GM12878 (cell line): Measurements from ENCODE around the gene VSTM4. TPM values are rescaled to one million over a fixed set of nuclear protein-coding genes. Genes with fewer than 3 reads are reported as not detected.

Experiments
- ATAC-seq: fragments of 200-7000 bp; cut with Tn5 transposase; 3 replicates; pipeline ENCODE4 v1.9.1; 2020; ENCODE audit warnings: mild to moderate bottlenecking, moderate library complexity
- BruUV-seq: library from RNA; stranded (reverse); fragments of 400-500 nt; replicated peaks from 2 replicates; lab custom pipeline; 2021; lab: Mats Ljungman, UMichigan
- CTCF ChIA-PET: fragments of 300-600 bp; sonication (Branson Sonifier 250); formaldehyde crosslinking; extraction: SDS; loops from one replicate; lab custom pipeline; 2021; ENCODE audit warnings: inconsistent platforms; lab: Yijun Ruan, JAX
- POLR2A ChIA-PET: fragments of 350-600 bp; formaldehyde crosslinking; extraction: SDS; loops from one replicate; lab custom pipeline; 2021; ENCODE audit warnings: inconsistent platforms; lab: Charles Lee
- RAD21 ChIA-PET: fragments of 300-600 bp; sonication (Branson Sonifier 250); formaldehyde crosslinking; loops from one replicate; lab custom pipeline; 2023; ENCODE audit warnings: antibody characterized with exemption; ENCODE audit not compliant: unreplicated experiment; lab: Charles Lee
- SMC1A ChIA-PET: fragments of 300-600 bp; sonication (Branson Sonifier 250); formaldehyde crosslinking; loops from one replicate; lab custom pipeline; 2023; ENCODE audit not compliant: unreplicated experiment, uncharacterized antibody; lab: Charles Lee
- DNase-seq: peaks from one replicate; pipeline ENCODE4 v3.0.0-alpha.2; 2011; ENCODE audit warnings: low read depth, low spot score
- FAIRE-seq: peaks from 3 replicates; lab custom pipeline; 2011; peaks lifted over from hg19 to GRCh38; lab: Jason Lieb, UNC
- H2AFZ ChIP-seq: 2 replicates; pipeline ENCODE4 v1.6.0; 2011; ENCODE audit warnings: low read depth, low read length, control low read depth; ENCODE audit not compliant: control insufficient read depth
- H3K27ac ChIP-seq: 2 replicates; pipeline ENCODE4 v1.5.1; 2011; ENCODE audit warnings: control low read depth; ENCODE audit not compliant: control insufficient read depth, insufficient read depth
- H3K27me3 ChIP-seq, 2 experiments: replicated peaks in 1 of 2; 2 replicates each; pipeline versions ENCODE4 v1.6.0 to v1.6.1; 2011; ENCODE audit warnings: low read length in 1 of 2; ENCODE audit not compliant: control insufficient read depth in 2 of 2, insufficient read depth in 2 of 2
- H3K36me3 ChIP-seq, 2 experiments: 2 replicates each; pipeline ENCODE4 v1.5.1; 2011; ENCODE audit warnings: low read length in 1 of 2; ENCODE audit not compliant: control insufficient read depth in 2 of 2, insufficient read depth in 2 of 2
- H3K4me1 ChIP-seq: 2 replicates; pipeline ENCODE4 v1.6.1; 2011; ENCODE audit warnings: mild to moderate bottlenecking, low read length, moderate library complexity, mixed read lengths; ENCODE audit not compliant: control insufficient read depth, insufficient read depth
- H3K4me2 ChIP-seq: 2 replicates; pipeline ENCODE4 v1.6.0; 2011; ENCODE audit warnings: control low read depth; ENCODE audit not compliant: control insufficient read depth, insufficient read depth
- H3K4me3 ChIP-seq: fragments of 200-600 bp; sonication (generic); 2 replicates; pipeline ENCODE4 v1.5.1; 2016
- H3K79me2 ChIP-seq: 2 replicates; pipeline ENCODE4 v1.6.0; 2011; ENCODE audit warnings: low read length; ENCODE audit not compliant: control insufficient read depth, insufficient read depth
- H3K9ac ChIP-seq: 2 replicates; pipeline ENCODE4 v1.8.0; 2011; ENCODE audit warnings: low read length, control low read depth, mixed read lengths; ENCODE audit not compliant: control insufficient read depth, insufficient read depth
- H3K9me3 ChIP-seq: replicated peaks from 3 replicates; pipeline ENCODE4 v1.5.1; 2011; ENCODE audit warnings: mild to moderate bottlenecking, low read length; ENCODE audit not compliant: control insufficient read depth, insufficient read depth
- H4K20me1 ChIP-seq: 2 replicates; pipeline ENCODE4 v1.6.0; 2011; ENCODE audit not compliant: control insufficient read depth, insufficient read depth
- BHLHE40 ChIP-seq, 2 experiments: fragments of 450-650 bp in 1 of 2; IDR thresholded peaks; 2 replicates each; pipeline ENCODE4 v1.6.1; 2011 to 2017; ENCODE audit warnings: low read depth in 2 of 2, borderline replicate concordance in 1 of 2, improper control_type of control experiment in 1 of 2, low read length in 1 of 2, mild to moderate bottlenecking in 1 of 2
- MLLT1 ChIP-seq: fragments of 450-650 bp; IDR thresholded peaks from 2 replicates; pipeline ENCODE4 v1.6.1; 2016; ENCODE audit warnings: mild to moderate bottlenecking
- RB1 ChIP-seq: fragments of 450-650 bp; formaldehyde crosslinking; IDR thresholded peaks from 2 replicates; pipeline ENCODE4 v1.6.1; 2017; ENCODE audit warnings: mild to moderate bottlenecking, borderline replicate concordance
- TCF12 ChIP-seq: IDR thresholded peaks from 2 replicates; pipeline ENCODE4 v1.6.1; 2011; ENCODE audit warnings: low read depth, mild to moderate bottlenecking, low read length
- WGBS: methylation state at CpG from one replicate; pipeline ENCODE4 v1.1.6; 2016; ENCODE audit warnings: low lambda C conversion rate; ENCODE audit not compliant: insufficient replicate concordance, insufficient coverage; ENCODE audit errors: missing lambda C conversion rate; 5-methylcytosine and 5-hydroxymethylcytosine counted together
- in situ Hi-C: fragments of 300-500 bp; cut with MboI; formaldehyde crosslinking; loops from 9 replicates; pipeline ENCODE4 v1.14.3; 2018; ENCODE audit warnings: mixed read lengths
- intact Hi-C: fragments of 100-400 bp; cut with micrococcal nuclease; formaldehyde crosslinking; loops from one replicate; pipeline ENCODE4 v1.14.2; 2022; ENCODE audit not compliant: unreplicated experiment
- polyA plus RNA-seq, 11 experiments: library from polyadenylated mRNA; depleted of rRNA in 4 of 11; unstranded in 6 of 11; stranded (reverse) in 5 of 11; fragments of >200 nt; fragmentation: Nextera tagmentation in 4 of 11; fragmentation: Illumina TruSeq in 1 of 11; extraction: Ambion mirVana in 4 of 11; extraction: Trizol in 1 of 11; gene quantifications; 1 replicate in 1 of 11; 2 replicates in 10 of 11; pipeline versions ENCODE4 v1.2.1 to v1.2.3, GENCODE V29; 2011 to 2016; ENCODE audit warnings: inconsistent platforms in 2 of 11, missing spikeins in 2 of 11, low read depth in 1 of 11
- total RNA-seq, 4 experiments: library from RNA; depleted of rRNA in 3 of 4; stranded (reverse); fragments of >200 nt in 3 of 4; fragmentation: Illumina TruSeq in 1 of 4; extraction: Trizol in 1 of 4; gene quantifications; 2 replicates each; pipeline versions ENCODE4 v1.2.1 to v1.2.3, GENCODE V29; 2013 to 2021

The VSTM4 gene
- total and polyA plus RNA-seq, 10 of the 15 experiments (the other 5 are each of a cell fraction or from before 2014, with no cell fraction given), result 0.01 to 0.14 (median 0.02) TPM; not detected in 7

GRCh38 chr10:49050906-49051305 lies 64.4 kb downstream of the VSTM4 start (continued):
- no peak for TF ChIP-seq BHLHE40 (IDR thresholded peaks at IDR 0.05; ENCODE audit: borderline replicate concordance in 1 of 2, low read depth in 2 of 2, low read length in 1 of 2)

- FAIRE-seq (no peak), ATAC-seq (no peak), DNase-seq (no peak)
- H3K79me2 ChIP-seq, result no peaks in the 10 kb centered on the region
- no peak overlapping the region for H3K27ac ChIP-seq
- H3K9me3 ChIP-seq, result no peaks in the 10 kb centered on the region
- 16% methylated on average over 2 of the region's 2 CpGs for WGBS
- ChIA-PET RAD21 (no interaction called here), CTCF (interaction anchor here (1.5 kb wide), 1 partner anchor 22 kb away, joined by 3 read pairs; no protein-coding TSS in a partner anchor), SMC1A (interaction anchor here (1.1 to 2.4 kb wide), 2 partner anchors 9 to 26 kb away, joined by 4 to 7 read pairs; no protein-coding TSS in a partner anchor), POLR2A (no interaction called here)
- TF ChIP-seq RB1, result no peak
- TF ChIP-seq TCF12, result no peak
- TF ChIP-seq MLLT1, result no peak
- peaks cover 10% of the 10 kb centered on the region; the same call in 1 of the 2 replicates for H3K4me1 ChIP-seq
- no TSS peak for BruUV-seq
- no peaks in the 10 kb centered on the region; the same call in 1 of the 2 replicates for H4K20me1 ChIP-seq
- H3K27me3 ChIP-seq, result no peaks in the 10 kb centered on the region
- intact Hi-C loops, result loop anchor here (5.0 kb wide), 1 partner anchor 127 kb away; no protein-coding TSS in a partner anchor
- in situ Hi-C loops, result no loop called here
- H2AFZ ChIP-seq, result no peak overlapping the region
- H3K4me3 ChIP-seq, result no peak overlapping the region
- no peak overlapping the region for H3K9ac ChIP-seq
- H3K36me3 ChIP-seq, result no peaks in the 10 kb centered on the region
- no peak overlapping the region for H3K4me2 ChIP-seq
Observed at GRCh38 chr10:49050366-49050765, 65.0 kb downstream of the VSTM4 start.
